ENCODE measurements around the gene PRDM12. TPM values are rescaled to one million over a fixed set of nuclear protein-coding genes. Genes with fewer than 3 reads are reported as not detected.

PRDM12 gene
- polyA plus RNA-seq, 1 of the 3 experiments (the other 2 are of a cell fraction): 0.08 TPM

DNA sequence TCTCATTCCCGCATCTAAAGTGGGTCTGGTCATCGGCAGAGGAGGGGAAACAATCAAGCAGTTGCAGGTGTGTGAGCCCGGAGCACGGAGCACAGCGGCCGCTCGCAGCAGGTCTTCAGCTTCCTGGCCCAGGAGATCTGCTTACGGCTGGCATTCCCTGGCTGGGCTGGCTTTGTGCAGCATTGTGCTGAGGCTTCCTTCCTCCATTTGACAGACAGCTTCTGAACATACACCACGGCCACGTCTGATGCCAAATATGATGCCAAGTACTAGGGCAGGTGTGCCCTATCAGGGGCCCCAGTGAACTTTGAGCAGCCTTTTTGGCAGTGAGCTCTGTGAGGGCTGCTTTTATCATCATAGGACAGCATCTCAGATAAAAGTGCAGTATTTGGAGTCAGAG lies 47.9 kb upstream of the PRDM12 start:
- no peaks in the 10 kb centered on the region for H4K20me1 ChIP-seq (ENCODE audit: insufficient read depth)
- H3K4me3 ChIP-seq (ENCODE audit: low read depth in 2 of 2, low read length in 1 of 2): no peak overlapping the region
- peaks cover 52 to 95% of the 10 kb centered on the region in 2 experiments for H3K36me3 ChIP-seq (replicated peaks in 1 of 2; ENCODE audit: control insufficient read depth in 1 of 2, insufficient read depth in 2 of 2, low read length in 1 of 2)
- ChIA-PET CTCF (interaction anchor here (1.0 to 3.0 kb wide), 4 partner anchors 9 to 156 kb away, joined by 3 to 9 read pairs (median 5); no protein-coding TSS in a partner anchor), POLR2A (no interaction called here)
- no peak overlapping the region for H3K9ac ChIP-seq
- H3K27ac ChIP-seq (ENCODE audit: low read depth in 2 of 2, low read length in 1 of 2): no peak overlapping the region
- H3K9me3 ChIP-seq: no peaks in the 10 kb centered on the region
- DNase-seq: no peak
- H2AFZ ChIP-seq (ENCODE audit: low read depth): no peak overlapping the region
- no peaks in the 10 kb centered on the region for H3K79me2 ChIP-seq (ENCODE audit: insufficient read depth)
- 97% methylated on average over 6 of the region's 10 CpGs for WGBS (ENCODE audit: low lambda C conversion rate)
- no peak overlapping the region for H3K4me2 ChIP-seq
- no peaks in the 10 kb centered on the region for H3F3A ChIP-seq (replicated peaks; ENCODE audit: insufficient read depth)
- H3K4me1 ChIP-seq (ENCODE audit: control insufficient read depth in 1 of 2, insufficient read depth in 2 of 2, low read depth in 1 of 2, low read length in 1 of 2): no peaks in the 10 kb centered on the region; a peak in 1 of 4 replicates
- no peaks in the 10 kb centered on the region for H3K9me2 ChIP-seq
- no peaks in the 10 kb centered on the region for H3K27me3 ChIP-seq (ENCODE audit: insufficient read depth)
- TF ChIP-seq FOSL2 (IDR thresholded peaks at IDR 0.05; ENCODE audit: borderline replicate concordance, low read depth): no peak
- no peak for TF ChIP-seq ELF1 (IDR thresholded peaks at IDR 0.05)
- TF ChIP-seq, protein P1, sequence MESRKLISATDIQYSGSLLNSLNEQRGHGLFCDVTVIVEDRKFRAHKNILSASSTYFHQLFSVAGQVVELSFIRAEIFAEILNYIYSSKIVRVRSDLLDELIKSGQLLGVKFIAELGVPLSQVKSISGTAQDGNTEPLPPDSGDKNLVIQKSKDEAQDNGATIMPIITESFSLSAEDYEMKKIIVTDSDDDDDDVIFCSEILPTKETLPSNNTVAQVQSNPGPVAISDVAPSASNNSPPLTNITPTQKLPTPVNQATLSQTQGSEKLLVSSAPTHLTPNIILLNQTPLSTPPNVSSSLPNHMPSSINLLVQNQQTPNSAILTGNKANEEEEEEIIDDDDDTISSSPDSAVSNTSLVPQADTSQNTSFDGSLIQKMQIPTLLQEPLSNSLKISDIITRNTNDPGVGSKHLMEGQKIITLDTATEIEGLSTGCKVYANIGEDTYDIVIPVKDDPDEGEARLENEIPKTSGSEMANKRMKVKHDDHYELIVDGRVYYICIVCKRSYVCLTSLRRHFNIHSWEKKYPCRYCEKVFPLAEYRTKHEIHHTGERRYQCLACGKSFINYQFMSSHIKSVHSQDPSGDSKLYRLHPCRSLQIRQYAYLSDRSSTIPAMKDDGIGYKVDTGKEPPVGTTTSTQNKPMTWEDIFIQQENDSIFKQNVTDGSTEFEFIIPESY (IDR thresholded peaks at IDR 0.05; ENCODE audit: borderline replicate concordance, low read depth): no peak
- no peak for TF ChIP-seq GATA2 (CRISPR knock-in tag; IDR thresholded peaks at IDR 0.05)
- TF ChIP-seq, protein P2, sequence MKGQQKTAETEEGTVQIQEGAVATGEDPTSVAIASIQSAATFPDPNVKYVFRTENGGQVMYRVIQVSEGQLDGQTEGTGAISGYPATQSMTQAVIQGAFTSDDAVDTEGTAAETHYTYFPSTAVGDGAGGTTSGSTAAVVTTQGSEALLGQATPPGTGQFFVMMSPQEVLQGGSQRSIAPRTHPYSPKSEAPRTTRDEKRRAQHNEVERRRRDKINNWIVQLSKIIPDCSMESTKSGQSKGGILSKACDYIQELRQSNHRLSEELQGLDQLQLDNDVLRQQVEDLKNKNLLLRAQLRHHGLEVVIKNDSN (IDR thresholded peaks at IDR 0.05; ENCODE audit: borderline replicate concordance, low read depth): no peak
- TF ChIP-seq, protein P3, sequence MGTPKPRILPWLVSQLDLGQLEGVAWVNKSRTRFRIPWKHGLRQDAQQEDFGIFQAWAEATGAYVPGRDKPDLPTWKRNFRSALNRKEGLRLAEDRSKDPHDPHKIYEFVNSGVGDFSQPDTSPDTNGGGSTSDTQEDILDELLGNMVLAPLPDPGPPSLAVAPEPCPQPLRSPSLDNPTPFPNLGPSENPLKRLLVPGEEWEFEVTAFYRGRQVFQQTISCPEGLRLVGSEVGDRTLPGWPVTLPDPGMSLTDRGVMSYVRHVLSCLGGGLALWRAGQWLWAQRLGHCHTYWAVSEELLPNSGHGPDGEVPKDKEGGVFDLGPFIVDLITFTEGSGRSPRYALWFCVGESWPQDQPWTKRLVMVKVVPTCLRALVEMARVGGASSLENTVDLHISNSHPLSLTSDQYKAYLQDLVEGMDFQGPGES (IDR thresholded peaks at IDR 0.05; ENCODE audit: low read depth, low read length): no peak
- no peak for TF ChIP-seq EP300 (IDR thresholded peaks at IDR 0.05; ENCODE audit: borderline replicate concordance in 1 of 2, low read depth in 1 of 2, low read length in 1 of 2)
- TF ChIP-seq SMC3 (IDR thresholded peaks at IDR 0.05; ENCODE audit: low read depth, low read length): no peak
- no peak for TF ChIP-seq RFX5 (IDR thresholded peaks at IDR 0.05; ENCODE audit: low read length)
- TF ChIP-seq, protein P4, sequence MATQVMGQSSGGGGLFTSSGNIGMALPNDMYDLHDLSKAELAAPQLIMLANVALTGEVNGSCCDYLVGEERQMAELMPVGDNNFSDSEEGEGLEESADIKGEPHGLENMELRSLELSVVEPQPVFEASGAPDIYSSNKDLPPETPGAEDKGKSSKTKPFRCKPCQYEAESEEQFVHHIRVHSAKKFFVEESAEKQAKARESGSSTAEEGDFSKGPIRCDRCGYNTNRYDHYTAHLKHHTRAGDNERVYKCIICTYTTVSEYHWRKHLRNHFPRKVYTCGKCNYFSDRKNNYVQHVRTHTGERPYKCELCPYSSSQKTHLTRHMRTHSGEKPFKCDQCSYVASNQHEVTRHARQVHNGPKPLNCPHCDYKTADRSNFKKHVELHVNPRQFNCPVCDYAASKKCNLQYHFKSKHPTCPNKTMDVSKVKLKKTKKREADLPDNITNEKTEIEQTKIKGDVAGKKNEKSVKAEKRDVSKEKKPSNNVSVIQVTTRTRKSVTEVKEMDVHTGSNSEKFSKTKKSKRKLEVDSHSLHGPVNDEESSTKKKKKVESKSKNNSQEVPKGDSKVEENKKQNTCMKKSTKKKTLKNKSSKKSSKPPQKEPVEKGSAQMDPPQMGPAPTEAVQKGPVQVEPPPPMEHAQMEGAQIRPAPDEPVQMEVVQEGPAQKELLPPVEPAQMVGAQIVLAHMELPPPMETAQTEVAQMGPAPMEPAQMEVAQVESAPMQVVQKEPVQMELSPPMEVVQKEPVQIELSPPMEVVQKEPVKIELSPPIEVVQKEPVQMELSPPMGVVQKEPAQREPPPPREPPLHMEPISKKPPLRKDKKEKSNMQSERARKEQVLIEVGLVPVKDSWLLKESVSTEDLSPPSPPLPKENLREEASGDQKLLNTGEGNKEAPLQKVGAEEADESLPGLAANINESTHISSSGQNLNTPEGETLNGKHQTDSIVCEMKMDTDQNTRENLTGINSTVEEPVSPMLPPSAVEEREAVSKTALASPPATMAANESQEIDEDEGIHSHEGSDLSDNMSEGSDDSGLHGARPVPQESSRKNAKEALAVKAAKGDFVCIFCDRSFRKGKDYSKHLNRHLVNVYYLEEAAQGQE (IDR thresholded peaks at IDR 0.05; ENCODE audit: low read depth, low read length): no peak
- TF ChIP-seq, protein P5, sequence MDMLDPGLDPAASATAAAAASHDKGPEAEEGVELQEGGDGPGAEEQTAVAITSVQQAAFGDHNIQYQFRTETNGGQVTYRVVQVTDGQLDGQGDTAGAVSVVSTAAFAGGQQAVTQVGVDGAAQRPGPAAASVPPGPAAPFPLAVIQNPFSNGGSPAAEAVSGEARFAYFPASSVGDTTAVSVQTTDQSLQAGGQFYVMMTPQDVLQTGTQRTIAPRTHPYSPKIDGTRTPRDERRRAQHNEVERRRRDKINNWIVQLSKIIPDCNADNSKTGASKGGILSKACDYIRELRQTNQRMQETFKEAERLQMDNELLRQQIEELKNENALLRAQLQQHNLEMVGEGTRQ (IDR thresholded peaks at IDR 0.05; ENCODE audit: borderline replicate concordance, low read depth, low read length): no peak
- no peak for TF ChIP-seq NFIC (IDR thresholded peaks at IDR 0.05; ENCODE audit: borderline replicate concordance)
- no peak for TF ChIP-seq YY1 (IDR thresholded peaks at IDR 0.05; ENCODE audit: low read depth)
- no peak for TF ChIP-seq RXRA (IDR thresholded peaks at IDR 0.05; ENCODE audit: borderline replicate concordance, low read depth)
- no peak for TF ChIP-seq FOXM1 (IDR thresholded peaks at IDR 0.05; ENCODE audit: low read depth)
- TF ChIP-seq EZH2phosphoT487 (IDR thresholded peaks at IDR 0.05; ENCODE audit: borderline replicate concordance, low read depth): no peak

All from SK-N-SH (cell line).